HG03342 (cell line): ENCODE measurements around the gene DCAF12.
A peak's percentile ranks its signal among the peaks of the same experiment; 100 is the strongest.
"Not testable (repeated sequence)": the region's sequence is repeated elsewhere in the genome, so short reads cannot be mapped to it uniquely, and the experiment has no call there.

ENCODE experiments used
- ATAC-seq: cut with Tn5 transposase; IDR thresholded peaks from one replicate; pipeline ENCODE4 v1.9.1; 2021; ENCODE audit warnings: mild to moderate bottlenecking, moderate library complexity; ENCODE audit not compliant: unreplicated experiment

The DCAF12 gene

DNA sequence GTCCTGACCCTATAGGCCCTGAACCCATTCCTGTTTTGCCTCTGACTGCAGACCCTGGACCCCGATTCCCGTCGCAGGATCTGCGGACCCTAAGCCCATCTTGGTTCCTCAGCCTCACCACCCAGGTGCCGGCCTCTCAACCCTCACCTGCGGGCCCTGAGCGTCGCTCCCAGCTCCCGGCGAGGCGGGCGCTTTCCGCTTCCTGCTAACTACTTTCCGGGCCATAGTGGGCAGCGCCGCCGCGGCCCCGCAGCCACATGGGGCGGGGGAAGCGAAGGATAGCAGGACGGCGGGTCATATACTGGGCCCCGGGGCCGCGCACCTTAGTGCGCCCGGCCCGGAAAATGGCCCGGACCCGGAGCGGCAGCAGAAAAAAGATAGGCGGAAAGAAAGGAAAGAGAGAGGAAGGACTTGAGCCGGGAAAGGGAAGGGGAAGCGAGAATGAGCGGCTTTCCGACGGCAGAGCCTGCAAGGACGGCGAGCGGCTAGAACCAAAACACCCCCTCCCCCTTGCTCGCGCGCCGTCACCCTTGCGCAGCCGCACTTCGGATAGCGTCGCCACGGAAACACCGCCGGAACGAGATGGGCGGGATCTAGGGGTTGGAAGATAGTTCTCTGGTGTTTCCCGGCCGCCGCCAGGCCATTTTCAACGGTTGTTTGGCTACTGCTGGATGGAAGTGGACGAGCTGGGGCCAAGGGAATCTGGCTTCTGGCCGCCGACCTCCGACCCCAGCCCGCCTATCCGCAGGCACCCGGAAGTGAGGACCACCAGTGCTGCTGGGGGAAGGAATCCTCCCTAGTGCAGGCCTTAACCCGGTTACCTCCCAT, at the start of gene DCAF12:
Gene DCAF12 (minus strand): TSS at position 492 of the 828 bp plus-strand sequence. CDS start 267 bp downstream, at position 225.
- peak; percentile 80 for ATAC-seq

- ATAC-seq: no peak
Measured at GRCh38 chr9:34176089-34176488, 49.6 kb upstream of the DCAF12 start.

- peak; percentile 67 for ATAC-seq
Measured at GRCh38 chr9:34171753-34172535, 45.4 kb upstream of the DCAF12 start.

DNA sequence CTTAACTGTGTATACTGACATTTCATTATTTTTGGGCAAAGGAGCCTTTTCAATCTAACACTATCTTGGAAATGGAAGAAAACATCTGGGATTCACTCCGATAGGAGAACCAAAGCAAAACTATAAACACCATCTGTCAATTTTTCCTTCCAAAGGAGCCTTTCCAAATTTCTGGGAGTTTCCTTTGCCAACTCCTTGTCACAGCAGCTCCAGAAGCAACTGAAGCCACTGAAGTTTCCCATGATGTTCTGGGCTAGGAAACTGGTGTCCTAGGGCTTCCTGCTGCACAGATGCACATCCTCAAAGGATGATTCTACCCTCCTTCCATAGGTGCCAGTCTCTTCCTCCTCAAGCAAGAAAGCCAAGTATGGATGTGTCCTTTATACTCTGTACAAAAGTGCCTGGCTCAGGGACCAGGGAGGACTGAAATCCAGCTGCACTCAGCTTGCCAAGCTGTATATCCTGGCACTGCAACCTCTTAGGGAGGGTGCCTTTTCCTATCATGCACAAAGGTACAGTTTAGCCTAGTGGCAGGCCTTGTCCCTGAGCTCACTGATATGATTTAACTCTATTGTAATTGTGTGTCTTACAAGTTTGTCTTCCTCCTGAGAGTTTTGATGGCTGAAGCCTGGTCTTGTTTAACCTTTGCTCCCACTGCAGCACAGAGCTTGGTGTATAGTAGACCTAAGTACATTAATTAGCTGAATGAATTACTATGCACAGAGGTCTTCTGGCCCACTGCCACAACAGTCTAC, 43.9 kb upstream of the DCAF12 start:
- ATAC-seq: no peak

- ATAC-seq: no peak
Measured at GRCh38 chr9:34169125-34169524, 42.6 kb upstream of the DCAF12 start.

DNA sequence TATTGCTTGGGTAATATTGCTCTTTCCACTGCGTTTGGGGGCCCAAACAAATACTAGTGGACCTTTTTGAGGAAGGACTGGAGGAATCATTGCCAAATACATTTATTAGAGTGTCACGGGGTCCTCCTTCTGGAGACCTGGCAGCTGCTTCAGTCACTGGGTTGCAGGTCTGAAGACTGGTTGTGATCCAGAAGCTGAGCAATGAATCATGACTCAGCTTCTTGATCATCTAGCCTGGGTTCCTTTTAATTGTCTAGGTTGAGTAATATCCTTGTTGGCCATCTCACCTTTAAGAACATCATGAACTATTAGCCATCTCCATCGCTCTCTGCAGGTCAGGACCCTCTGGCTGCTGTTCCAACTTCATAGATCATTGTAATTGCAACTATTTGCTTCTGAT, 36.9 kb upstream of the DCAF12 start:
- ATAC-seq: no peak

DNA sequence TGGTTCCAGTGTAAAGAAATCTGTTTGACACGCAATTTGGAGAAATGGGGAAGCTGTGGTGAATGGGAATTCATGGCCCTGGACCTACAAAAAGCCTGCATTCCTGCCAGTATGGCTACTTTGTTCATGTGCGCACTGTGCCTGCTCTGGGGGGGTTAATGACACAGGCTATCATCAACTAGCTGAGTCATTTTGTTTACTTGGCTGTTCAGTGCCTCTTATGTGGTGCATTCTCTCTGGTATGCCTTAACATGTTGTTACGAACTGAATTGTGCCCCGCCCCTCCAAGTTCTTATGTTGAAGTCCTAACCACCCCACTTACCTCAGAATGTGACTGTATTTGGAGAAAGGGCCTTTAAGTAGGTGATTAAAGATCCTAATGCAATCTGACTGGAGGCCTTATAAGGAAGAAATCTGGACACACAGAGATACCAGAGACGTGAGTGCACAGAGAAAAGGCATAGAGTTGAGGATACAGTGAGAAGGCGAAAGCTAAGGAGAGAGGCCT, 31.9 kb upstream of the DCAF12 start:
- no peak for ATAC-seq

DNA sequence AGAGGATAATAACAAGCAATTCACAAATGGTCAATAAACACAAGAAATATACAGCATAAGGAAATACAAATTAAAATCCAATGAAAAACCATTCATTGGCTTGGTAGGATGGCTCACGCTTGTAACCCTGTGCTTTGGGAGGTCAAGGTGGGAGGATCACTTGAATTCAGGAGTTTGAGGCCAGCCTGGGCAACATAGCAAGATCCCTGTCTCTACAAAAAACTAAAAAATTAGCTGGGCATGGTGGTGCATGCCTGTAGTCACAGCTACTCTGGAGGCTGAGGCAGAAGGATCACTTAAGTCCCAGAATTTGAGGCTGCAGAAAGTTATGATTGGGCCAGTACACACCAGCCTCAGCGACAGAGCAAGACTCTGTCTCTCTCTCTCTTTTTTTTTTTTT, 31.4 kb upstream of the DCAF12 start:
- ATAC-seq: no peak

DNA sequence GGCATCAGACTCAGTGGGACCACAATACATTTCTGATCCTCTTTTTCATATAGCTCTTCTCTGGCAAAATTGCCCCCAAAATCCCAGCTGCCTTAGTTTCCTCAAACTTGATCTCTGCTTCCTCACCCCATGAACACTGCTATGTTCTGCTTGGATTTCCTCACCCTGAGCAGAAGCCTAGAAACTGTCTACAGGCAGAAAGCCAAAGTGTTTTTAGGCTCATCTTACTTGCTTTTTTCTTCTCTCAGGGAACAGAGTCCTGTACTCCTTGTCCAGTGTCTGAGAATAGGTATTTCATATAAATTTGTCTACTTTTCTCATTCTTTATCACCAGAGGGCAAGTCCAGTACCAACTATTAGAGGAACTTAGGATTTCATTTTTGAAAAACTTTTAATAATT, 30.8 kb upstream of the DCAF12 start:
- ATAC-seq: no peak

DNA sequence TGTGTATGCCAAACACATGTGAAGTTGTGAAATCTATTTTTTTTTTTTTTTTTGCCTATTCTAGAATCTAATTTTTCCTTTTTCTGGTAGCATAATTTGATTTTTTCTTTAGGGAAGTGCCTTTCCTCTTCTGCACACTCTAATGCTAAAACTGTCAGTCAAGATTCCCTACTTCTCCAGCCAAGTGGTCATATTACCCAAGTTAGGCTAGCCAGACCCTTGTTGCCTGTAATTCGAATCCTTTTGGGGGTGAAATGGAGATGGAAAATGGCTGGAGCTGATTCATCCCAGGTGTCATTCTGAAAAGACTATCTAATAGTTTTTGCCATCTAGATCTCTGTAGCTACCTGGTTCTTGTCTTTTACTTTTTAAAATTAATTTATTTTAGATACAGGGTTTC, 27.6 kb upstream of the DCAF12 start:
- ATAC-seq: no peak

DNA sequence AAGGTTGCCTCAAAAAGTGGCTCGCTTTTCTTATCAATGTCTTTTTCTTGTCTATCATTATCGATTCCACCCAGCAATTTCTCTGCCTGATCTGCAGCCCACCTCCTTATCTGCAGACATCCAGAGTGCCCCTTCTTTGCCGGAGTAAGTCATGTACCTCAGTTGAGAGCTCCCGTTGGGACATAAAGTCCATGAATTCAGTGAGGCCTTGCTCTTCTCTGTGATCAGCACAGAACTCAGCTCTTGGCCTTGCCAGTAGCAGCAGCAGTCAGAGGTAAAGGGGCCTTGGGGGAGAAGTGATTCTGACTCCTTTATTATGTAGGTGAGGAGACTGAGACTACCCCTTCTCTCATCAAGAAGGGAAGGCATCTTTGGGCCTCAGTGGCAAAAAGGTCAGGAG, 24.9 kb upstream of the DCAF12 start:
- ATAC-seq: no peak

GRCh38 chr9:34145165-34145564, 18.7 kb upstream of the DCAF12 start:
- no peak for ATAC-seq

DNA sequence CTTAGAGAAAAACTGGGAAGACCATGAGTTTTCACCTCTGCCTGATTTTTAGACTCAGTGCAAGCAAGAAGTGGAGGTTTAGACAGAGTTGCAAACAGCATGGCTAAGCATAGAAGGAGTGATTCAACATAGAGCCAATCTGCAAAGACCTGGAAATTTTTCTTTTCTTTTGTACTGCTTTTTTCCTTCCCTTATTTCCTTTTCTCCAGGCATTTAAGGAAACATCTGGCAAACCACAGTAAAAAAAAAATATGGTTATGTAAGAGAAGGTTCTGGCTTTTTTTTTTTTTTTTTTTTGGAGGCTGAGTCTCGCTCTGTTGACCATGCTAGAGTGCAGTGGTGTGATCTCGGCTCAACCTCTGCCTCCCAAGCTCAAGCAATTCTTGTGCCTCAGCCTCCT, 16.6 kb upstream of the DCAF12 start:
- no peak for ATAC-seq

- ATAC-seq: no peak
Measured at GRCh38 chr9:34140853-34141252, 14.4 kb upstream of the DCAF12 start.

DNA sequence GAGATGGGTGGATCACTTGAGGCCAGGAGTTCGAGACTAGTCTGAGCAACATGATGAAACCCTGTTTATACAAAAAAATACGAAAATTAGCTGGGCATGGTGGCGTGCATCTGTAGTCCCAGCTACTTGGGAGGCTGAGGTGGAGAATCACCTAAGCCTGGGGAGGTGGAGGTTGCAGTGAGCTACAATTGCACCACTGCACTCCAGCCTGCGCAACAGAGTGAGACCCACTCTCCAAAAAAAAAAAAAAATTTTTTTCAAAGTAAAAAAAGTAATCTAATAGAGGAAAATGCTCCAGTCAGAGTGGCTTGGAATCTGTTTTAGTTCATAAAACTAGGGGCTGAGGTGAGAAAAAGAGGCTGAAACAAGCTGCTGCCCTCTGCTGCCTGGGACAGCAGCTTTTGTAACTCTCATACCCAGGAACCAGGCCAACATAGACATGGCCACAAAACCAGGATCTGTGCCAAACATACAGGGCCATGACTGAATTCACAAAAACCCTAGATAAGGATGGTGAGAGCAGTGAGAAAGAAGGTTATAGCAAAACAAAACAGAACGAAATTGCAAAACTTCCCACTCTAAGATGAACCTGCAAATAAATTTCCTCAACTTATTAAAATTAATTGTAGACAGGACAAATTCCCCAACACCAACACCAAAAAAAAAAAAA, 13.1 kb upstream of the DCAF12 start:
- no peak for ATAC-seq

DNA sequence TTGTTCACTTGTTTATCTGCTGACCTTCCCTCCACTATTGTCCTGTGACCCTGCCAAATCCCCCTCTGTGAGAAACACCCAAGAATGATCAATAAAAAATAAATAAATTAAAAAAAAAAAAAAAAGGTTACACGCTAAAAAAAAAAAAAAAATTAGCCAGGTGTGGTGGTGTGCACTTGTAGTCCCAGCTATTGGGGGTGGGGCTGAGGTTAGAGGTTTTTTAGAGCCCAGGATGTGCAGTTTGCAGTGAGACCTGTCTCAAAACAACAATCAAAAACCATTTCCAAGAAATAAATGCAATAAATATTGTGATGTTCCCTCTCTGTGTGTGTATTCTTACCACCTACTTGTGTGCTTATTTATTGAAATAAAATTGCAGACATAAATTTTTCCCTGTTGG, 12.1 kb upstream of the DCAF12 start:
- not testable (repeated sequence) for ATAC-seq

DNA sequence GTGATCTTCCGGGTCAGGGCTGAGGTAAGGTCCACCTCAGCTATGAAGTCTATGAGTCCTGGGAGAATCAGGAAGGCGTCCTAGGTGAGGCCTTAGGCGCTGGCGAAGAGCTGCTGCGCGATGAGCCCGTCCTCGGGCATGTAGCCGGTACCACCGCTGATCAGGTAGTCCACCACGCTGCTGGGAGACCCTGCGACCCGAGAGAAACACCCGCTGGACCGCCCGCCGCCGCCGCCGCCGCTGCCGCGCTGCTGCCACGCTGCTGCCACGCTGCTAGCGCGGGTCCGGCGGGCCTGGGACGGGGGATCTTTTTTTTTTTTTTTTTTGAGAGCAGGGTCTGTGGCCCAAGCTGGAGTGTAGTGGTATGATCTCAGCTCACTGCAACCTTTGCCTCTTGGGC, 8.0 kb upstream of the DCAF12 start:
- no peak for ATAC-seq

GRCh38 chr9:34133436-34133949, 7.0 kb upstream of the DCAF12 start:
- no peak for ATAC-seq

DNA sequence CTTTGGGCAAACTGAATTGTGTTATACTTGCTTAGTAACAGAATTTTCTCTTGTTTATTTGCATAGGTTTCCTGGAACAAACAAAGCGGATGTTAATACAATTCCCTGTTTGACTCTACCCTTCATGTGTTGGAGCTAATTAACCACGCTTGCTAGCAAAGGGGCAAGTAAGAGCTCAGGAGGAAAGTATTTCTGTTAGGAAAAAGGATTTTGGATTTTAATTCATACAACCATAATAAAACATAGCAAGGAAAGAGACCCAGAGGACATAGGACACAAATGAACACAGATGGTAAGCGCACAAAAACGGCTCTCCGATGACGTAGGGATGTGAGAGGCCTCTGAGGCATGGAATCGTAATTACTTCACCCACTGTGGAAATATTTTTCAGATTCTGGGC, 5.1 kb upstream of the DCAF12 start:
- ATAC-seq: no peak
